H1 (cell line): ENCODE measurements around the gene LYL1. TPM values are rescaled to one million over a fixed set of nuclear protein-coding genes. Genes with fewer than 3 reads are reported as not detected.

Source experiments
- CTCF ChIA-PET: fragments of 300-600 bp; sonication (Branson Sonifier 250); formaldehyde crosslinking; loops from one replicate; lab custom pipeline; 2021; ENCODE audit not compliant: partially characterized antibody; lab: Charles Lee
- POLR2A ChIA-PET: fragments of 300-600 bp; sonication (Branson Sonifier 250); formaldehyde crosslinking; loops from one replicate; lab custom pipeline; 2021; ENCODE audit warnings: inconsistent platforms; ENCODE audit not compliant: partially characterized antibody; lab: Charles Lee
- DNase-seq, 2 experiments: peaks; one replicate each; pipeline versions ENCODE4 v3.0.0 to v3.0.0-alpha.2; 2010 to 2022; ENCODE audit warnings: low spot score in 2 of 2, low read depth in 1 of 2, mixed read lengths in 1 of 2
- FAIRE-seq: peaks from 2 replicates; lab custom pipeline; 2011; peaks lifted over from hg19 to GRCh38; lab: Jason Lieb, UNC
- H2AFZ ChIP-seq: 2 replicates; pipeline ENCODE4 v1.8.1; 2012; ENCODE audit warnings: low read length, inconsistent platforms
- H2AK5ac ChIP-seq: 2 replicates; pipeline ENCODE4 v1.6.1; 2013; ENCODE audit warnings: low read depth, low read length
- H2BK120ac ChIP-seq: replicated peaks from 2 replicates; pipeline ENCODE3; 2013; ENCODE audit warnings: low read depth, low read length, inconsistent platforms
- H2BK12ac ChIP-seq: 2 replicates; pipeline ENCODE4 v1.6.1; 2013; ENCODE audit warnings: low read depth, low read length
- H2BK15ac ChIP-seq: 2 replicates; pipeline ENCODE4 v1.6.1; 2013; ENCODE audit warnings: low read length
- H2BK20ac ChIP-seq: 2 replicates; pipeline ENCODE4 v1.6.1; 2013; ENCODE audit warnings: low read length
- H2BK5ac ChIP-seq: 2 replicates; pipeline ENCODE4 v1.6.1; 2013; ENCODE audit warnings: low read depth, low read length
- H3K14ac ChIP-seq: 2 replicates; pipeline ENCODE4 v1.6.1; 2013; ENCODE audit warnings: inconsistent platforms; ENCODE audit not compliant: insufficient read length
- H3K18ac ChIP-seq: 2 replicates; pipeline ENCODE4 v1.6.1; 2013; ENCODE audit warnings: low read length; ENCODE audit errors: extremely low read depth
- H3K23ac ChIP-seq: 2 replicates; pipeline ENCODE4 v1.6.1; 2013; ENCODE audit warnings: inconsistent platforms; ENCODE audit not compliant: insufficient read length
- H3K23me2 ChIP-seq: 2 replicates; pipeline ENCODE4 v1.6.1; 2013; ENCODE audit warnings: low read depth, low read length
- H3K27ac ChIP-seq: 2 replicates; pipeline ENCODE4 v1.6.1; 2011; ENCODE audit warnings: low read depth, low read length, inconsistent platforms
- H3K27me3 ChIP-seq, 4 experiments: replicated peaks in 1 of 4; 1 replicate in 1 of 4; 2 replicates in 3 of 4; pipeline versions ENCODE4 v1.6.1 to v1.8.1; 2011 to 2013; ENCODE audit warnings: low read length in 3 of 4, mild to moderate bottlenecking in 3 of 4, inconsistent platforms in 2 of 4, mixed read lengths in 2 of 4, moderate library complexity in 1 of 4; ENCODE audit not compliant: control insufficient read depth in 3 of 4, insufficient read depth in 3 of 4; ENCODE audit errors: extremely low read depth in 1 of 4
- H3K36me3 ChIP-seq, 4 experiments: 2 replicates each; pipeline versions ENCODE4 v1.6.1 to v1.8.1; 2011 to 2013; ENCODE audit warnings: mild to moderate bottlenecking in 4 of 4, low read length in 3 of 4, moderate library complexity in 2 of 4, control low read depth in 1 of 4, inconsistent platforms in 1 of 4; ENCODE audit not compliant: insufficient read depth in 4 of 4, control insufficient read depth in 2 of 4
- H3K4ac ChIP-seq: replicated peaks from 2 replicates; pipeline ENCODE3; 2013; ENCODE audit warnings: low read length, low read depth, mixed read lengths, inconsistent platforms; ENCODE audit not compliant: insufficient read length
- H3K4me1 ChIP-seq, 4 experiments: replicated peaks in 1 of 4; 1 replicate in 1 of 4; 2 replicates in 3 of 4; pipeline versions ENCODE4 v1.6.1 to v1.8.1; 2011 to 2013; ENCODE audit warnings: low read length in 3 of 4, inconsistent platforms in 2 of 4, mixed read lengths in 1 of 4; ENCODE audit not compliant: insufficient read depth in 4 of 4, control insufficient read depth in 3 of 4
- H3K4me2 ChIP-seq, 2 experiments: 2 replicates each; pipeline versions ENCODE4 v1.6.1 to v1.8.1; 2011 to 2013; ENCODE audit warnings: low read depth in 2 of 2, low read length in 2 of 2, control low read depth in 1 of 2, inconsistent platforms in 1 of 2, mild to moderate bottlenecking in 1 of 2; ENCODE audit not compliant: insufficient read depth in 1 of 2
- H3K4me3 ChIP-seq, 4 experiments: fragments of 200-600, 300-600 bp in 1 of 4; sonication (generic), shearing (Covaris generic), sonication (Bioruptor Twin) in 1 of 4; 2 replicates each; pipeline versions ENCODE4 v1.5.1 to v1.8.1; 2011 to 2016; ENCODE audit warnings: low read length in 4 of 4, low read depth in 3 of 4, control low read depth in 2 of 4, inconsistent platforms in 2 of 4, mild to moderate bottlenecking in 2 of 4, mixed read lengths in 1 of 4, moderate library complexity in 1 of 4; ENCODE audit not compliant: insufficient read depth in 2 of 4; ENCODE audit errors: extremely low read depth in 1 of 4
- H3K56ac ChIP-seq: replicated peaks from 2 replicates; pipeline ENCODE3; 2013; ENCODE audit warnings: low read depth, mild to moderate bottlenecking, mixed read lengths, low read length, inconsistent platforms; ENCODE audit not compliant: insufficient read length
- H3K79me1 ChIP-seq: 2 replicates; pipeline ENCODE4 v1.6.1; 2013; ENCODE audit warnings: low read depth, low read length, control low read depth
- H3K79me2 ChIP-seq, 2 experiments: 2 replicates each; pipeline versions ENCODE4 v1.6.1 to v1.8.1; 2012 to 2013; ENCODE audit warnings: low read length in 2 of 2, mild to moderate bottlenecking in 2 of 2, inconsistent platforms in 1 of 2; ENCODE audit not compliant: insufficient read depth in 2 of 2, control insufficient read depth in 1 of 2
- H3K9ac ChIP-seq, 4 experiments: replicated peaks in 1 of 4; 1 replicate in 1 of 4; 2 replicates in 3 of 4; pipeline versions ENCODE4 v1.6.1 to v1.8.1; 2011 to 2013; ENCODE audit warnings: low read depth in 3 of 4, low read length in 3 of 4, control low read depth in 2 of 4, mild to moderate bottlenecking in 2 of 4, moderate library complexity in 2 of 4, inconsistent platforms in 1 of 4; ENCODE audit errors: extremely low read depth in 1 of 4
- H3K9me3 ChIP-seq, 2 experiments: 2 replicates each; pipeline versions ENCODE4 v1.6.1 to v1.8.1; 2012 to 2013; ENCODE audit warnings: mild to moderate bottlenecking in 2 of 2, moderate library complexity in 2 of 2, control low read depth in 1 of 2, inconsistent platforms in 1 of 2, low read depth in 1 of 2, low read length in 1 of 2, mixed read lengths in 1 of 2; ENCODE audit not compliant: insufficient read depth in 2 of 2
- H4K20me1 ChIP-seq, 2 experiments: replicated peaks in 1 of 2; 2 replicates each; pipeline versions ENCODE3 to v1.8.1; 2011 to 2013; ENCODE audit warnings: inconsistent platforms in 2 of 2, low read length in 2 of 2, mild to moderate bottlenecking in 1 of 2; ENCODE audit not compliant: insufficient read depth in 2 of 2, control insufficient read depth in 1 of 2
- H4K5ac ChIP-seq: 2 replicates; pipeline ENCODE4 v1.6.1; 2013; ENCODE audit warnings: low read length, low read depth, mixed read lengths, inconsistent platforms; ENCODE audit not compliant: insufficient read length
- H4K8ac ChIP-seq: 2 replicates; pipeline ENCODE4 v1.8.0; 2013; ENCODE audit warnings: mild to moderate bottlenecking, moderate library complexity, low read length, inconsistent platforms; ENCODE audit not compliant: insufficient read depth; ENCODE audit errors: extremely low read depth
- H4K91ac ChIP-seq: replicated peaks from 2 replicates; pipeline ENCODE3; 2013; ENCODE audit warnings: low read length, mixed read lengths, inconsistent platforms; ENCODE audit not compliant: insufficient read length
- ASH2L ChIP-seq: fragments of 200-600, 300-600 bp; sonication (generic); IDR thresholded peaks from one replicate; pipeline ENCODE4 v1.7.1; 2017; ENCODE audit warnings: low read length
- ATF2 ChIP-seq: IDR thresholded peaks from 2 replicates; pipeline ENCODE4 v1.6.1; 2012; ENCODE audit warnings: low read length, inconsistent platforms
- CBX5 ChIP-seq: fragments of 300-800, 300-1000 bp; sonication (generic); IDR thresholded peaks from 2 replicates; pipeline ENCODE4 v1.7.1; 2016; ENCODE audit warnings: antibody characterized with exemption, low read length, low read depth
- CHD2 ChIP-seq: IDR thresholded peaks from 2 replicates; pipeline ENCODE4 v1.6.1; 2012; ENCODE audit warnings: low read length, improper control_type of control experiment
- CREB1 ChIP-seq: IDR thresholded peaks from 2 replicates; pipeline ENCODE4 v1.6.1; 2012; ENCODE audit warnings: inconsistent platforms
- KDM1A ChIP-seq: fragments of 200-600, 300-600 bp; sonication (generic); IDR thresholded peaks from 2 replicates; pipeline ENCODE4 v1.7.1; 2016; ENCODE audit warnings: mild to moderate bottlenecking, low read length, borderline replicate concordance
- NANOG ChIP-seq: IDR thresholded peaks from 2 replicates; pipeline ENCODE4 v1.6.1; 2011; ENCODE audit warnings: low read length, low read depth, mild to moderate bottlenecking, inconsistent platforms; ENCODE audit not compliant: insufficient read depth, poor library complexity, severe bottlenecking
- RXRA ChIP-seq: IDR thresholded peaks from 2 replicates; pipeline ENCODE4 v1.6.1; 2011; ENCODE audit warnings: low read depth, mild to moderate bottlenecking, low read length, moderate library complexity; ENCODE audit not compliant: insufficient read depth
- SIN3A ChIP-seq, 2 experiments: IDR thresholded peaks in 1 of 2; conservative IDR thresholded peaks in 1 of 2; 2 replicates each; pipeline ENCODE4 v1.6.1; 2011 to 2012; ENCODE audit warnings: low read length in 2 of 2, improper control_type of control experiment in 1 of 2, low read depth in 1 of 2, mild to moderate bottlenecking in 1 of 2
- SP1 ChIP-seq: IDR thresholded peaks from 2 replicates; pipeline ENCODE4 v1.6.1; 2011; ENCODE audit warnings: low read depth, low read length
- SP2 ChIP-seq: IDR thresholded peaks from 2 replicates; pipeline ENCODE4 v1.6.1; 2012; ENCODE audit warnings: mild to moderate bottlenecking, low read length, inconsistent platforms
- WGBS, 2 experiments: shearing (Covaris generic) in 1 of 2; methylation state at CpG; one replicate each; pipeline versions ENCODE4 v1.1.6 to v1.1.7; 2013 to 2015; ENCODE audit warnings: low lambda C conversion rate in 2 of 2, mixed read lengths in 2 of 2, inconsistent platforms in 1 of 2, low coverage in 1 of 2, missing lambda C conversion rate in 1 of 2; ENCODE audit not compliant: insufficient replicate concordance in 2 of 2, insufficient coverage in 1 of 2, insufficient read length in 1 of 2; ENCODE audit errors: extremely low coverage in 1 of 2, missing lambda C conversion rate in 1 of 2; 5-methylcytosine and 5-hydroxymethylcytosine counted together
- polyA plus RNA-seq, 7 experiments: library from polyadenylated mRNA; depleted of rRNA in 3 of 7; stranded (reverse) in 5 of 7; unstranded in 2 of 7; fragments of >200 nt in 5 of 7; fragments of 200-250 nt in 2 of 7; gene quantifications; 1 replicate in 5 of 7; 2 replicates in 1 of 7; 4 replicates in 1 of 7; pipeline versions ENCODE4 v1.2.1 to v1.2.3, GENCODE V29; 2011 to 2013; ENCODE audit warnings: missing spikeins in 2 of 7, mixed read lengths in 2 of 7
- total RNA-seq: library from RNA; stranded (reverse); fragmentation: NEBNext Ultra II Directional; extraction: Animal tissue kit (Norgen Biotek cat#: 25700); gene quantifications from 2 replicates; pipeline ENCODE4 v1.2.1, GENCODE V29; 2021

The LYL1 gene
- total and polyA plus RNA-seq, 2 of the 8 experiments (the other 6 are each of a cell fraction or from before 2014, with no cell fraction given) = 0.58 to 0.76 TPM

DNA sequence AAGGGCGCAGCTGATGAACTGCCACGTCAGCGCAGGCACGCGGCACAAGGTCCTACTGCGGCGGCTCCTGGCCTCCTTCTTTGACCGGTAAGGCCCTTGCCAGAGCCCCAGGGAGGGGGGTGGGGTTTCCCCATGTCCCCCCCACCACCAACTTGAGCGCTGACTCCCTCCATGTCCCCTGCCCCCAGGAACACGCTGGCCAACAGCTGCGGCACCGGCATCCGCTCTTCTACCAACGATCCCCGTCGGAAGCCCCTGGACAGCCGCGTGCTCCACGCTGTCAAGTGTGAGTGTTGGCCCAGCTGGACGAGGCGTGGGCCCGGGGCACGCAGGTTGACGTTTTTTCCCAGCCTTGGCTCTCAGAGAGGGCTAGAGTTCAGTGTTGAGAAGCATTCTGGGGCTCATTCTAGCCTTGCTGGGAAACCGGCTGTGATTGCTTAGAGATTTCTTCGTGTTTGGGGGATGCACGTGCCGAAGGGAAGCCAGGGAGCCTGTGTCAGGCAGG lies 34.7 kb upstream of the LYL1 start:
- WGBS, 2 experiments = 95% methylated on average over 24 of the region's 28 CpGs; no CpG with 5 or more reads in 1 of the 2 experiments
- H2AFZ ChIP-seq = no peak overlapping the region
- H2BK120ac ChIP-seq = no peak overlapping the region
- H3K4me2 ChIP-seq = no peak overlapping the region
- no peak overlapping the region for H3K14ac ChIP-seq
- H2BK15ac ChIP-seq = no peak overlapping the region
- H4K8ac ChIP-seq = no peak overlapping the region
- no peak overlapping the region for H2BK5ac ChIP-seq
- no peak overlapping the region for H3K9ac ChIP-seq
- no peak overlapping the region for H3K56ac ChIP-seq
- no peak overlapping the region for H3K23ac ChIP-seq
- ChIA-PET CTCF (interaction anchor here (0.8 to 2.1 kb wide), 3 partner anchors 13 to 125 kb away, joined by 3 to 7 read pairs (median 5); partner anchors contain the start of genes IER2 and STX10), POLR2A (interaction anchor here (1.1 to 14.8 kb wide), 6 partner anchors 9 to 30 kb away, joined by 3 to 228 read pairs (median 10); partner anchors contain the start of genes IER2, NACC1, STX10 and TRMT1)
- no peaks in the 10 kb centered on the region for H3K9me3 ChIP-seq
- H4K20me1 ChIP-seq = peaks cover 30 to 44% of the 10 kb centered on the region in 2 experiments
- DNase-seq = no peak
- FAIRE-seq = no peak
- H2BK20ac ChIP-seq = no peak overlapping the region
- H4K5ac ChIP-seq = no peak overlapping the region
- H3K79me2 ChIP-seq = peaks cover 0 to 28% of the 10 kb centered on the region in 2 experiments; a peak in 3 of 4 replicates
- no peak overlapping the region for H3K18ac ChIP-seq
- H3K23me2 ChIP-seq = no peaks in the 10 kb centered on the region; the same call in 1 of the 2 replicates
- H3K36me3 ChIP-seq = peaks cover 7 to 59% (median 36%) of the 10 kb centered on the region in 4 experiments
- no peak overlapping the region for H3K4me3 ChIP-seq
- no peak overlapping the region for H2BK12ac ChIP-seq
- H2AK5ac ChIP-seq = no peak overlapping the region
- peaks cover 16% of the 10 kb centered on the region for H3K79me1 ChIP-seq
- H3K4ac ChIP-seq = no peak overlapping the region
- no peaks in the 10 kb centered on the region for H3K27me3 ChIP-seq
- peaks cover 0 to 8% (median 4%) of the 10 kb centered on the region in 4 experiments; a peak in 3 of 7 replicates for H3K4me1 ChIP-seq
- no peak overlapping the region for H4K91ac ChIP-seq
- no peak overlapping the region for H3K27ac ChIP-seq
- TF ChIP-seq SIN3A (conservative IDR thresholded peaks at IDR 0.05 in 1 of 2, IDR thresholded peaks at IDR 0.05 in 1 of 2; ENCODE audit: low read depth in 1 of 2, low read length in 2 of 2) (no peak), CHD2 (no peak), ATF2 (no peak), CREB1 (no peak), ASH2L (no peak), SP1 (no peak), SP2 (no peak), KDM1A (no peak), CBX5 (no peak), RXRA (no peak), NANOG (no peak)
